DMS153 treated with DMSO at 0.1 percent for 48 hours (cell line): ENCODE data around the gene AUTS2.

Experiments used
- DNase-seq: peaks from one replicate; lab custom pipeline; 2025; ENCODE audit not compliant: unreplicated experiment; lab: John Stamatoyannopoulos, UW

The AUTS2 gene

GRCh38 chr7:70432567-70433001 is 834.3 kb downstream of the AUTS2 start:
- peak; percentile 93 for DNase-seq

- DNase-seq, result no peak
Observed at GRCh38 chr7:70434376-70434775, 836.1 kb downstream of the AUTS2 start.

DNA sequence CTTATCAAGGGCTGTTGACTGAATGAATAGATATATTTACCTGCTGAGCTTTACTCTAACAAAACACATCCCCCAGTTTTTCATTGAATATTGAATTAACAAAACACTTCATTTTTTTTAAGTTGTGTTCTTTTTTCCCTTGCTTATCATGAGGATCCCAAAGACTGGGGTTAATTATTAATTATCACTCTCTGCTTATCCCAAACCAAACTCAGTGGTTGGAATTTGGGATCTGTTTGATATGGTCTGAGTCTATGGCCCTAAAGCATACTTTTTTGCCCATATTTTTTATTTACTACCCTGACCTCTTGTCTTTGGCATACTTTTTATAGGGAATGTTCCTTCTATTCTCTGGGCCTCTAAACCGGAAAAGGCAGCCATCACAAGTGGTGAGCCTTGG is 836.5 kb downstream of the AUTS2 start:
- DNase-seq, result no peak

GRCh38 chr7:70435634-70436033 is 837.4 kb downstream of the AUTS2 start:
- DNase-seq, result no peak

GRCh38 chr7:70436790-70437350 is 838.6 kb downstream of the AUTS2 start:
- no peak for DNase-seq

DNA sequence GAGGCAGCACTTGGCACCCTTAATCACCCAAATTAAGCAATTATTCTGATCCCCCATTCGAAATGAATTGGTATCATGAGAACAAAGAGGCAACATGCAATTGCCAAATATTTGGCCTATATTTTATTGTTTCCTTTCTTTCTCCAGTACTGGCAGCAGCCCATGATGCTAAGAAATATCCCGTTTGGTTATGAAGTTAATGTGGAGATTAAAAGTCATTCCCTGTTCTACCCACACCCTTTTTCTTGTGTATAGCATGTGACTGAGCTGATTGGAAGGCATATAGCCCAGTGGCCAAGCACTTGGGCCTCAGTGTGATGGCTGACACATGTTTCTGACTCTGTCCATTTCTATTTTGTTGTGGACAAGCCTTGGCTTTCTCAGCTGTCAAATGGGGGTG is 841.4 kb downstream of the AUTS2 start:
- DNase-seq, result no peak

- DNase-seq, result peak; percentile 26
Observed at GRCh38 chr7:70446448-70447143, 848.3 kb downstream of the AUTS2 start.

DNA sequence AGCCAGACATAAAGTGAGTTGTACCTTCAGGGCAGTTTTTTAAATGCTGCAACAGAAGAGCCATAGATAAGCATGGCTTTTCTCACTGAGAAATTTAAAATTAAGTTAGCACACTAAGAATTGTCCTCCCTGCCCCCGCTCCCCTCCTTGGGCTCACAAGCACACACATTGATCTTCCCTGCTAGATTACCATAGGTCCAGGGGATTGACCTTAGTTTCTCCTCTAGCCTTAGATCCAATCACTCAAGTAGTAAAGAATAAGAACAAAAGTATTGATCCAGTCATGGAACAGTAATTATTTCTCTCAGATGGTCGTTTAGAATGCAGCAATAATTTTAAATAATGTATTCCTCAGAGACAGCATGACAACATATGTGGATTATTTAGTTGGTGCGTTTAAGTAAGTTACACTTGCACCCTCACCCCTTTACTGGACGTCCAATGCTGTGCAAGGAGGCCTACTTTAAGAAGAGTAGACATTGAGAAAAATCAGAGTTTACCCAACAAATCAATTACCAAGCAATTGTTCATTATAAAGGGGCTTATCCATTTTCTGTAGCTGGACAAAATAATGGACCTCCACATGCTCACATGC is 850.1 kb downstream of the AUTS2 start:
- DNase-seq, result no peak

- no peak for DNase-seq
Observed at GRCh38 chr7:70450731-70451130, 852.5 kb downstream of the AUTS2 start.

DNA sequence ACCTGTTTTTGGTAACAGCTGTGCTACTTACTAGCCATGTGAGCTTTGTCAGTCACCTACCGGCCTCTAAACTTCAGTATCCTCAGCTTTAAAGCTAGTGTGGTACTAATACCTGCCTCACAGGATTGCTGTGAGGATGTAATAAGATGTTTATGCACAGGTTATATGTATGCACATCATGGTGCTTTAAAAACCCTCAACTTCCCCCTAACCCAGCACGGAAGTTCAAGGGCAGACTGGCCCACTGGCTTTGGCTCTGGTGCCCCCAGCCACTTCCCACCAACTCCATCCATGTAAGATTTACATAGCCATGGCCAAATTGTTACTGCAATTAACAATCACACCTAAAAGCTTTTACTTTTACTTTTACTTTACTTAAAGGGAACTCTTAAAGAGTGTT is 857.6 kb downstream of the AUTS2 start:
- DNase-seq, result no peak

DNA sequence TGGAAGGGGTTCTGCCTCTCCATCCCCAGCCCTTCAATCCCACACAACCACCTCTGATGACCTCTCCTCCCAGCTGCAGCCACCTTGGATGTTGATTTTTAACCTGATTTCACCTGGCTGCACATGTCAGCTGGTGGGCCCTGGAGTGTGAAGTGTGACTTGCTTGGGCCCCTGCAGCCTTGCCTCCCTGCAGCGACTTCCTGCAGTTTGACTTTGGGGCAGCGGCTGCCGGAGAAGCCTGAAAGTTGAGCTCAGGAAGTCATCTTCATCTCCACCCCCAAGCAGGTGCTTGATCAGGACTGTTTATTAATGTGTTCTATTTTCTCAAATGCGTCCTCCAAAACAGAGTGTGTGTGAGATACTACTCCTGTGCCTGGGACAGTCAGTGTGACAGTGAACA is 858.4 kb downstream of the AUTS2 start:
- no peak for DNase-seq

- no peak for DNase-seq
Observed at GRCh38 chr7:70457482-70457881, 859.2 kb downstream of the AUTS2 start.

GRCh38 chr7:70457883-70458680 is 859.8 kb downstream of the AUTS2 start:
- DNase-seq, result peak; percentile 17

GRCh38 chr7:70458745-70459144 is 860.5 kb downstream of the AUTS2 start:
- DNase-seq, result no peak

DNA sequence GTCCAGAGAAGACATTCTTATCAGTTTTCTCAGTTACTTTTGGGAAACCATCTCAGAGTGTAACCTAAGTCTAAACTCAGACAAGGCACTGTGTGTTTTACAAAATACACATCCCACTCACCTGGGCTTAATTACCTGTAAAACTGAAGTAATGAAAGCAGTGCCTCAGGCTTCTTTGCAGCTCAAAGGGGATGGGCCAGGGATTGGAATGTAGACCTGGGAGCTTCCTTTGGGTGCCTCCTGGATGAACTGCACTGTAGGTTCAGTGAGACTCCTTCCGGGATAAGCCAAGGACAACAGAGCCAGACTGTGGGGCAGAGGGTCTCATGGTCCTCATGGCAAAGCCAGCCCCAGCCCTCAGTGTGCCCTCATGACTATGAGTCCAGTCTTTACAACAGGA is 861.3 kb downstream of the AUTS2 start:
- no peak for DNase-seq

DNA sequence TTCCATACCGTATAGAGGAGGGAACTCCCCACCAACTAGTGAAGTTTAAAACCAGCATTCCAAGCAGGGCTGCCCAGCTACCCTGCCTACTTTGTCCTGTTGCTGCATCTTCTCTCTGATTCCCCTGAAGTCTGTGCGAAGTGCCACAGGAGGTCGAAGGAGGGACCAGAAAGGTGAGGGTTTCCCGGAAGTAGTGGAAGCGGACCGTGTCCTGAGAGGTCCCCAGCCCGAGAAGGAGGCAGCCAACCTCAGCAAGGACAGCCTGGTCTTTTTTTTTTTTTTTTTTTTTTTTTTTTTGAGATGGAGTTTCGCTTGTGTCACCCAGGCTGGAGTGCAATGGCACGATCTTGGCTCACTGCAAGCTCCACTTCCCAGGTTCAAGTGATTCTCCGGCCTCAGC is 861.8 kb downstream of the AUTS2 start:
- DNase-seq, result no peak

GRCh38 chr7:70460562-70460961 is 862.3 kb downstream of the AUTS2 start:
- no peak for DNase-seq

GRCh38 chr7:70463352-70463938 is 865.2 kb downstream of the AUTS2 start:
- DNase-seq, result no peak

- no peak for DNase-seq
Observed at GRCh38 chr7:70466725-70467364, 868.6 kb downstream of the AUTS2 start.

GRCh38 chr7:70470746-70471145 is 872.5 kb downstream of the AUTS2 start:
- DNase-seq, result no peak
